A673 (cell line): Measurements from ENCODE around the gene AJUBA. TPM values are rescaled to one million over a fixed set of nuclear protein-coding genes. Genes with fewer than 3 reads are reported as not detected.

Experiments
- BruUV-seq: library from RNA; stranded (reverse); fragments of 400-500 nt; replicated peaks from 2 replicates; lab custom pipeline; 2021; lab: Mats Ljungman, UMichigan
- CTCF ChIA-PET: fragments of 300-600 bp; sonication (Branson Sonifier 250); formaldehyde crosslinking; loops from one replicate; lab custom pipeline; 2022; ENCODE audit warnings: antibody characterized with exemption; lab: Charles Lee
- POLR2A ChIA-PET: fragments of 300-600 bp; sonication (Branson Sonifier 250); formaldehyde crosslinking; loops from one replicate; lab custom pipeline; 2022; ENCODE audit warnings: antibody characterized with exemption; ENCODE audit not compliant: low non-redundant PET; lab: Charles Lee
- DNase-seq: peaks from one replicate; pipeline ENCODE4 v3.0.0-alpha.2; 2015; ENCODE audit warnings: low spot score
- H3K27ac ChIP-seq: fragments of 200-600 bp; sonication (generic); 2 replicates; pipeline ENCODE4 v1.5.1; 2016; ENCODE audit warnings: mixed run types, low read depth, mild to moderate bottlenecking, mixed read lengths, antibody characterized with exemption, low read length; ENCODE audit not compliant: poor library complexity, severe bottlenecking
- H3K27me3 ChIP-seq: fragments of 200-600 bp; sonication (generic); replicated peaks from 2 replicates; pipeline ENCODE4 v1.6.1; 2017; ENCODE audit warnings: mixed run types, low read depth, mild to moderate bottlenecking, mixed read lengths, antibody characterized with exemption, low read length; ENCODE audit not compliant: insufficient read depth, poor library complexity
- H3K36me3 ChIP-seq: fragments of 200-600 bp; sonication (generic); 2 replicates; pipeline ENCODE4 v1.6.1; 2016; ENCODE audit warnings: mixed run types, mild to moderate bottlenecking, mixed read lengths, antibody characterized with exemption, low read length; ENCODE audit not compliant: insufficient read depth, poor library complexity, severe bottlenecking
- H3K4me1 ChIP-seq: fragments of 200-600 bp; sonication (generic); 2 replicates; pipeline ENCODE4 v1.6.1; 2017; ENCODE audit warnings: mixed run types, mild to moderate bottlenecking, mixed read lengths, antibody characterized with exemption, low read length; ENCODE audit not compliant: insufficient read depth, poor library complexity, severe bottlenecking
- H3K4me3 ChIP-seq: fragments of 200-600 bp; sonication (generic); 2 replicates; pipeline ENCODE4 v1.5.1; 2016; ENCODE audit warnings: low read depth, mixed run types, mild to moderate bottlenecking, mixed read lengths, low read length; ENCODE audit not compliant: poor library complexity, severe bottlenecking
- H3K9me3 ChIP-seq: fragments of 200-600 bp; sonication (generic); 2 replicates; pipeline ENCODE4 v1.6.1; 2016; ENCODE audit warnings: mixed run types, low read depth, mild to moderate bottlenecking, mixed read lengths, antibody characterized with exemption, low read length; ENCODE audit not compliant: poor library complexity, severe bottlenecking
- CTCF ChIP-seq: fragments of 300-800, 200-600 bp; sonication (generic); conservative IDR thresholded peaks from 2 replicates; pipeline ENCODE4 v1.5.1; 2017; ENCODE audit warnings: low read depth, mild to moderate bottlenecking, antibody characterized with exemption, low read length, moderate library complexity, mixed read lengths
- EZH2 ChIP-seq: fragments of 200-600 bp; sonication (generic); IDR thresholded peaks from 2 replicates; pipeline ENCODE4 v1.6.1; 2017; ENCODE audit warnings: borderline replicate concordance, low read depth, mild to moderate bottlenecking, mixed read lengths, antibody characterized with exemption, low read length; ENCODE audit not compliant: poor library complexity, severe bottlenecking
- intact Hi-C: fragments of 100-400 bp; cut with micrococcal nuclease; formaldehyde crosslinking; loops from one replicate; pipeline ENCODE4 v1.10.0; 2022; ENCODE audit not compliant: unreplicated experiment
- total RNA-seq: library from RNA; stranded (reverse); gene quantifications from 2 replicates; pipeline ENCODE4 v1.2.3, GENCODE V29; 2021

Gene AJUBA
- total RNA-seq, 1 experiment from 2014 or later = 43.6 TPM

GRCh38 chr14:22996768-22997654, 14.7 kb upstream of the AJUBA start:
- no peak for TF ChIP-seq EZH2
- no peak for TF ChIP-seq CTCF
- Histone ChIP-seq H3K4me1 (peaks cover 42% of the 10 kb centered on the region), H3K36me3 (no peaks in the 10 kb centered on the region), H3K27ac (peak overlapping the region; percentile 53), H3K4me3 (peak overlapping the region; percentile 8), H3K9me3 (no peaks in the 10 kb centered on the region), H3K27me3 (no peaks in the 10 kb centered on the region)
- intact Hi-C loops = no loop called here
- POLR2A ChIA-PET = interaction anchor here (0.6 kb wide), 1 partner anchor 30 kb away, joined by 3 read pairs; no protein-coding TSS in a partner anchor
- DNase-seq = peak; percentile 45
- CTCF ChIA-PET = interaction anchor here (1.5 kb wide), 1 partner anchor 71 kb away, joined by 4 read pairs; no protein-coding TSS in a partner anchor
- no TSS peak for BruUV-seq

GRCh38 chr14:22995889-22996625, 13.7 kb upstream of the AJUBA start:
- Histone ChIP-seq H3K4me1 (peaks cover 42% of the 10 kb centered on the region), H3K9me3 (no peaks in the 10 kb centered on the region), H3K4me3 (no peak overlapping the region), H3K27me3 (no peaks in the 10 kb centered on the region), H3K27ac (peak overlapping the region; percentile 53), H3K36me3 (no peaks in the 10 kb centered on the region)
- intact Hi-C loops = no loop called here
- no peak for TF ChIP-seq EZH2
- TF ChIP-seq CTCF = no peak
- POLR2A ChIA-PET = interaction anchor here (0.6 kb wide), 1 partner anchor 31 kb away, joined by 3 read pairs; no protein-coding TSS in a partner anchor
- no peak for DNase-seq
- CTCF ChIA-PET = interaction anchor here (1.1 to 3.7 kb wide), 5 partner anchors 14 to 99 kb away, joined by 3 to 134 read pairs (median 6); partner anchors contain the start of genes ACIN1, AJUBA, C14orf119 and CDH24
- BruUV-seq = no TSS peak

GRCh38 chr14:22994762-22995275, 12.5 kb upstream of the AJUBA start:
- peaks cover 37% of the 10 kb centered on the region for H3K4me1 ChIP-seq
- H3K27me3 ChIP-seq = no peaks in the 10 kb centered on the region
- no peak overlapping the region for H3K4me3 ChIP-seq
- POLR2A ChIA-PET = interaction anchor here (0.5 kb wide), 1 partner anchor 9 kb away, joined by 5 read pairs; no protein-coding TSS in a partner anchor
- no peak for TF ChIP-seq EZH2
- TF ChIP-seq CTCF = peak; percentile 88
- intact Hi-C loops = loop anchor here (1.0 to 5.0 kb wide), 3 partner anchors 59 to 192 kb away; no protein-coding TSS in a partner anchor
- CTCF ChIA-PET = interaction anchor here (0.6 to 3.7 kb wide), 18 partner anchors 8 to 425 kb away, joined by 3 to 134 read pairs (median 6); partner anchors contain the start of genes ACIN1, AJUBA, C14orf119 and CDH24
- H3K27ac ChIP-seq = peak overlapping the region; percentile 22
- peak; percentile 86 for DNase-seq
- H3K9me3 ChIP-seq = no peaks in the 10 kb centered on the region
- BruUV-seq = no TSS peak
- no peaks in the 10 kb centered on the region for H3K36me3 ChIP-seq
